Measurements from ENCODE around the gene MRPL48.

MRPL48 gene

GRCh38 chr11:73907191-73907590 is 119.5 kb downstream of the MRPL48 start:
- peak; percentile 30 for DNase-seq

GRCh38 chr11:73912026-73912425 is 124.4 kb downstream of the MRPL48 start:
- no peak for DNase-seq

GRCh38 chr11:73913472-73913871 is 125.8 kb downstream of the MRPL48 start:
- DNase-seq = no peak

- DNase-seq = no peak
Observed at GRCh38 chr11:73914284-73914683, 126.6 kb downstream of the MRPL48 start.
